Hippocampal formation (tissue), 2 donors: ENCODE measurements around the gene PYCR2.
"Not testable (repeated sequence)": the region's sequence is repeated elsewhere in the genome, so short reads cannot be mapped to it uniquely, and the experiment has no call there.

Experiments
- DNase-seq, 2 donors: peaks; one replicate each; lab custom pipeline; 2025; lab: John Stamatoyannopoulos, UW

The PYCR2 gene

GRCh38 chr1:225890346-225891228, 33.5 kb downstream of the PYCR2 start:
- no peak for DNase-seq

GRCh38 chr1:225889743-225890142, 34.3 kb downstream of the PYCR2 start:
- no peak for DNase-seq

DNA sequence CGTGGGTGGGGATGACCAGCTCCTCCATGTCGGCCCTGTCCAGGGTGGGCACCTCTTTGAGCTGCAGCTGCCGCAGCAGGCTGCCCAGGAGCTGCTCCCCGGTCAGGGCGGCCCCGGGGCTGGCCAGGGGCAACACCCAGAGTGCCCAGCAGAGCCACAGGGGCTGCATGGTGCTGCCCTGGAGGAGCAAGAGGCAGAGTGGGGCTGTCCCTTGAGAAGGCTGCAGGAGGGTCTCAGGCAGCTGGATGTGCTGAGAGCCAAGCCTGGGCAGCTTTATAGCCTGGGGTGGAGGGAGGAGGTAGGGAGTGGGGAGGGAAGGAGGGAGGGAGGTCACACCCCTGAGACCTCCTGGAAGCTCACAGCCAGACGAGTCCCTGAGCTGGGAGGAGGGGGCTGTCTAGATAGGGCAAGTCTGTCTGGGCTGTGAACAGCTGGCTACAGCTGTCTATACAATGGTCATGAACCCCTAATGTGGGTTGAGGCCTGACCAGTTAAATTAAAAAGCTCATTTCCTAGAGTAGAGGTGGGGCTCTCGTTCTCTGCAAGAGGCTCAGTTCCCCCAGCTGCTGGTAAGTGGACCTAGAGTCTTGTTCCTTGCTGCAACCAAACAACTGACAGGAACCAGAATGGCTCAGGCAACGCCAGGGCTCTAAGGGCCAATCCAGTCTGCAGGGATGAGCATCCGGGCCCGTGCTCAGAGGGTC, 35.0 kb downstream of the PYCR2 start, which contains the start of gene LEFTY1:
Gene LEFTY1, minus strand, starts transcription at position 249 of the 704 bp plus-strand sequence. Its CDS starts 80 bp downstream, at position 169.
- DNase-seq: no peak

DNA sequence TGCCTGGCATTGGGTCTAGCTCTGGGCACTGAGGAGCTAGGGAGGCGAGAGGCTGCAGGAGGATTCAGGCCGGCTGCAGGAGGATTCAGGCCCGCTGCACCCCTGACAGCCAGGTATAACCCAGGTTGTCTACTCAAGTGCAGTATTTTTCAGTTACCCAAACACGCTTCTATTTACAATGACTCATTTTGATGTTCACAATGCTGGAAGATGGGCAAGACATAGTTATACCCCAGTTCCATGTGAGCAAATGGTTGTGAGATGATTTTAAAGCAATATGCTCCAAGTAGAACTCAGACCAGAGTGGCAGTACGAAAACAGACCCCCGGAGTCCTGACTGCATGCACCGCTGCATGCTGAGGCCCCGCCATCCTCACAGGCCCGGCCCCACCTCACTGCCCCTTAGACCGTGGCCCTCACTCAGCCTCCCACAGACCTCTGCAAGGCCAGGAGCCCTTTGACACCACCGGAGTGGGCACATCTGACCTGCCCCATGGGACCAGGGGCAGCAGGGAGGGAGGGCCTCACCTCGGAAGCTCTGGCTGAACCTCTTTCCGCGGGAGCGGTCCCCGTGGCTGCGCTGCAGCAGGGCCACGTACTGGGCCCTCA, 35.7 kb downstream of the PYCR2 start:
- DNase-seq: no peak

GRCh38 chr1:225887554-225888288, 36.3 kb downstream of the PYCR2 start:
- not testable (repeated sequence) for DNase-seq

- DNase-seq: no peak
Observed at GRCh38 chr1:225887030-225887314, 37.1 kb downstream of the PYCR2 start.

- no peak for DNase-seq
Observed at GRCh38 chr1:225886159-225887029, 37.7 kb downstream of the PYCR2 start.

- no peak for DNase-seq
Observed at GRCh38 chr1:225885336-225885735, 38.7 kb downstream of the PYCR2 start.

GRCh38 chr1:225883616-225884265, 40.3 kb downstream of the PYCR2 start:
- no peak for DNase-seq

- peak; percentile 28 to 60 for DNase-seq
Observed at GRCh38 chr1:225882694-225883615, 41.1 kb downstream of the PYCR2 start.

DNA sequence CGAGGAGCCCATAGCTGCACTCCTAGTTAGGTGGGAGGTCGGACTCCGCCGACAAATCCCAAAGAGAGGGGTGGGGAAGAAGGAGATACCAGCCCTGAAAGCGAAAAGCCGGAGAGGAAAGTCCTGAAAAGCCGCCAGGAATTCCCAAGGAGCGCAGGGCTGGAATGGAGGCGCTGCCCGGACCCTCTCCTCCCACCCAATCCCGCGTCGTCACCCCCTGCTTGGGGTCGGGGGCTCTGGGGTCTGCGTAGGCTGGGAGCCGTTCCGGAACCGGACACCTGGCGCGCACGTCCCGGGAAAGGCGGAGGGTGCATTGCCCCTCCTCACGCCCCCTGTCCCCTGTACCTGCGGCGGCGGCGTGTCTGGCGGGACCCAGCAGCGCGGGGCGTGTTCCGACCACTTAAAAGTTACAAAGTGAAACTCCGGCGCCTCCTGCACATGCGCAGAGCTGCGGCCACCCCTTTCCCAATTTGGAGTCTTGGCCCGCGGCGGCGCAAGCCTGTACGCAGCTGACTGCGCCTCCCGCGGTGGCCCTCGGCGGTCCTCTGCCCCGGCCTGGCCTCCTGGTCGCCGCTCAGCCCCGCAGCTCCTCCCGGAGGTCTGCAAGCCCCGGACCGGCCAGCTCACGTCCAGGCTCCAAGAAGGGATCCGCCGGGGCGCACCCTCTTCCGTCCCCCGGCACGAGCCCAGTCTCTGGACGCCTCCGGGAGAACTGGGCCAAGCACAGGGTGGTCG, 41.9 kb downstream of the PYCR2 start, which contains the start of gene TMEM63A:
Gene TMEM63A, minus strand, starts transcription at position 422 of the 735 bp plus-strand sequence. CDS start 4,800 bp downstream, outside the sequence.
- DNase-seq: peak; percentile 66 to 84

DNA sequence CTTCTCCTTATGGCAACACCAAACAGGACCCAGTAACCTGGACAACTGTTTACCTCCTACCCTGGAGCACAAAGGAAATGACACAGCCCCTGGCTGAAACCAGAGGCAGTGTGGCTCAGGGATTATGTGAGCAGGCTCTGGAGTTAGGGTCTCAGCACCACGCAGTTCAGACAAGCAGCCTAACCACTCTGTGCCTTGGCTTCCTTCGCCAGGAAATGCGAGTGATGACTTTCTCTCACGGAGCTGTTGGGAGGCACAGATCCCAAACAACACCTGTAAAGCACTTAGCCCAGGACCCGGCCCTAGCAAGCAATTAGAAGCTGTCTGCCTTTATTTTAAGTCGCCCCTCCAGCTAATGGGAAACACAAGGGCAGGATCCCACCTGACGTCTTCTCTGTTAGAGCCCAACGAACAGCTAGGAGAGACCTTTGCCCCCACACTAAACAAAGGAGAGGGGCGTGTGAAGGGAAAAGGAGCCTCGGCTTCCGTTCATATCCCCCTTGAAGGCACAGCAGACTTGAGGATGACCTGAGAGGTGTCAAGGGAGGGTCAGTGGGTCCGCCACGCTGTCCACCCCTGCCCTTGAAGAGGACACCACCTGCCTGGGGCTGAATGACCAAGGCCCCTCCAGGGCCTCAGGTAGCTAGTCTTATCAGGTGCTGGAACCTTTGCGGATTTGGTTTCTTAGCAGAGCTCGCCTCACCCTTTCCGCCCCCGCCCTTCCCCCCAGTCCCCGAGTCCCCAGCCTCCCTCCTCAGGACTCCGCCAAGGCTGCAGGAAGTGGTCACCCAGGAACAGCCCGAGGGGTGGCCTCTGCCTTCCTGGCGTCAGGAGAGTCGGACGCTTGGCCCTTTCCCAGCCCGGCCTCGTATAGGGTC, 42.7 kb downstream of the PYCR2 start:
- DNase-seq: no peak

DNA sequence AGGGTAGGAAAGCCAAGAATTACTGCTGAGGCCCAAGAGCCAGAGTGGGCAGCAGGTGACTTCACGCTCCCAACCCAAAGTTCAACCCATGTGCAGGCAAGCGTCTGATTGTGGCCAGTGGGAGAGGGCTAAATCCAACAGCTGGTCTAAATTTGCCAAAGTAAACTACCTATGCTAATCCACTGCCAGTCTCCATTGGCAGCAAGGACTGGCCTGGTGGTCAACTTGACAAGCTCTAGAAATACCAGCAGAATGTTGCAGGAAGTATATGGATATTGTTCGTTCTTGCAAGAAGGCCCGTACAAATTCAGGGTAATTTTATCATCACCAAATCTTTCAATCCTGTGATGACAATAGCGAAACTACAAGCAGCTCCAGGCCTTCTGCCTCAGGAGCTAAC, 43.4 kb downstream of the PYCR2 start:
- no peak for DNase-seq

GRCh38 chr1:225880222-225880588, 43.8 kb downstream of the PYCR2 start:
- peak; percentile 73 to 83 for DNase-seq

DNA sequence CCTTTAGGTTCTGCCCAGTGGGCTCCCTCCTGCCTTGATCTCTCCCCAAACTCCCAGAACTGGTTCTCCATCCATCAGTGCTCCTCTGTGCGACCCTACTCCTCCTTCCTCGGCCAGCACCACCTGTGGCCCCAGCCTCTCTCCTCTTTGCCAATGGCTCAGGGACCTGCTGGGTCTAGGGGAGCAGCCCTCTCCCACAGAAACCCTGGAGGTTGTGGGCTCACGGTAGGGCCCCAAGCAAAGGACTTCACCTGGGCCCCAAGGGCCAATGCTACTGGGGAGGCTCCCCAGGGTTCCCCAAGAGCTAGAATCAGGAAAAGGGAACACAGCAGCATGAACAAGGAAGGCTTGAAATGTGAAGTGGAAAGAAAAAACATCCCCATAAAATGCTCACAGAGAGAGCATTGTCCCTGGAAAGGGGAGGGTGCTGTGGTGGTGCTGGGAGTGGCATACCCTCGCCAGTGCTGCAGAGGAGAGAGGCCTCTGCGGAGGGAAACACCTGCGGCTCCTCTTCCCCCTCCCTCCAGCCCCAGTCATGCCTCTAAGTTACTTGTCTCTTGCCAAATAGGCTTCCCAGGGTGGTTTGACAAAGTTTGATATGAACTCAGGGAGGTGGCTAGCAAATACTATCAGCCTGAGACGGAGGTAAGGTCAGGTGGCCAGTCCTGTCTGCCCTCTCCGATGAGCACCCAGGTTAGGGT, 44.4 kb downstream of the PYCR2 start:
- peak; percentile 61 to 67 for DNase-seq

- DNase-seq: no peak
Observed at GRCh38 chr1:225878282-225878681, 45.8 kb downstream of the PYCR2 start.

GRCh38 chr1:225877580-225877979, 46.5 kb downstream of the PYCR2 start:
- peak; percentile 91 for DNase-seq
